Activated CD4-positive, CD25-positive, alpha-beta regulatory T cell (primary cell): ENCODE measurements around the gene MYZAP.
A peak's percentile ranks its signal among the peaks of the same experiment; 100 is the strongest.

Experiments used
- DNase-seq, 4 experiments: peaks; one replicate each; lab custom pipeline; 2025; lab: John Stamatoyannopoulos, UW

Gene MYZAP, protein sequence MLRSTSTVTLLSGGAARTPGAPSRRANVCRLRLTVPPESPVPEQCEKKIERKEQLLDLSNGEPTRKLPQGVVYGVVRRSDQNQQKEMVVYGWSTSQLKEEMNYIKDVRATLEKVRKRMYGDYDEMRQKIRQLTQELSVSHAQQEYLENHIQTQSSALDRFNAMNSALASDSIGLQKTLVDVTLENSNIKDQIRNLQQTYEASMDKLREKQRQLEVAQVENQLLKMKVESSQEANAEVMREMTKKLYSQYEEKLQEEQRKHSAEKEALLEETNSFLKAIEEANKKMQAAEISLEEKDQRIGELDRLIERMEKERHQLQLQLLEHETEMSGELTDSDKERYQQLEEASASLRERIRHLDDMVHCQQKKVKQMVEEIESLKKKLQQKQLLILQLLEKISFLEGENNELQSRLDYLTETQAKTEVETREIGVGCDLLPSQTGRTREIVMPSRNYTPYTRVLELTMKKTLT

DNA sequence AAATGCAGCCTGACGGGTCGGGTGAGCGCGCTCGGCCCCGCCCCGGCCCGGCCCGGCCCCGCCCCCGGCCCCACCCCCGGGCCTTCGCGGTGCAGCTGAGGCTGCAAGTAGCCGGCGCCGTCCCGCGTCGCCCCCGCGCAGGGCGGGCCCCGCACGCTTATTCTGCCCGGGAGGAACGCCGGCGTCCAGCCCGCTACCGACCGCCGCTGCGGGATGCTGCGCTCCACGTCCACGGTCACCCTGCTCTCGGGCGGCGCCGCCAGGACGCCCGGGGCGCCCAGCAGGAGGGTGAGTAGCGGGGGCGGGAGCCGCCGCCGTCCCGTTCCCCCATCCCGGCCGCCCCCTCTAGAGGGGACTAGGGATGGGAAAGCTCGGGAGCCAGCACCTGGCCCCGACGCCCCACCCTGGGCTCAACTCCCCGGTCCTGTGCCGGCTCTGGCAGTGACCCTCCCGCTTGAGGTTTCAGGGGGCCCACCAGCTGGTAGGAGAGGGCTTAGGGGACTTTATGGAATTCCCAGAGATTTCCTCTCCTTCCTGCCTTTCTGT, at the start of gene MYZAP:
TSS of gene MYZAP (plus strand) at position 83 of the 546 bp plus-strand sequence. CDS start at position 214, 131 bp downstream.
- DNase-seq = peak; percentile 13 to 33 (median 18)

- no peak for DNase-seq
Observed at GRCh38 chr15:57542505-57542817, 49.2 kb upstream of the MYZAP start.

- no peak for DNase-seq
Observed at GRCh38 chr15:57544848-57545480, 46.7 kb upstream of the MYZAP start.

GRCh38 chr15:57545995-57546394, 45.7 kb upstream of the MYZAP start:
- no peak for DNase-seq

GRCh38 chr15:57547243-57547755, 44.4 kb upstream of the MYZAP start:
- DNase-seq = no peak

DNA sequence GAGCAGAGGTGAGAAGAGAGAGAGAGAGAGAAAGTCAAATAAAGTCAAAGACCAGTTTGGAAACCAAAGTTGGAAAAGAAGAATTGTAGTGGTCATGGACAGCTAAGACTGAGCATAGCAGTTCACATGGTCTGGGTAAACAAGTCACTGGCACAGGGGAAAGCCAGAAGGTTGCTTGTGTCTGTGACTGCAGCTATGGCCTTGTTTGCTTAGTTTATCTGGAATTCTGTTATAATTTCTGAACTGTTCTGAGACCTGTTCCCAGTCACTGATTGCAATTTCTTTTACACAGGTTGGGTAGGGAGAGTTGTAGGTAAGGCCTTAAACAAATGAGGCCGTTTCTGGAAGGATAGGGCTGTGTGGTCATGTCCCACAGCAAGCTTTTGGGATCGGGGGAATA, 43.4 kb upstream of the MYZAP start:
- no peak for DNase-seq

- DNase-seq = no peak
Observed at GRCh38 chr15:57548835-57549234, 42.9 kb upstream of the MYZAP start.

DNA sequence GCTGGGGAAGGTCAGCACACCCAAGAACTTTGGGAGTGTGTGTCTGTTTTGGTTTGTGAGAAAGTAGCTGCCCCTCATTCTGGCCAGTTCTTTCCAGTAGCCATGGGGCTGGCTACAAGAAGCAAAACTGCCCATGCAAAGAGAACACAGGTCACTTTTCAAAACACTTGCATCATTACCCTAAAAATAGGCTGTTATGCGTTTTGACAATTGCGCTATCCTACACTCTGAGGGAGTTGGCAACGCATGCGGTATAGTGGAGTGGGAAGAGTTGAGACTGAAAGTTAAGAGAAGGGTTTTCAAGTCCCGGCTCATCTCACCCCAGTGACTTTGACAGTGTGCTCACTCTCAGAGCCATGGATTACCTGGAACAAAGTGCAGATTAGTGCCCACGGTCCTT, 41.8 kb upstream of the MYZAP start:
- DNase-seq = no peak

DNA sequence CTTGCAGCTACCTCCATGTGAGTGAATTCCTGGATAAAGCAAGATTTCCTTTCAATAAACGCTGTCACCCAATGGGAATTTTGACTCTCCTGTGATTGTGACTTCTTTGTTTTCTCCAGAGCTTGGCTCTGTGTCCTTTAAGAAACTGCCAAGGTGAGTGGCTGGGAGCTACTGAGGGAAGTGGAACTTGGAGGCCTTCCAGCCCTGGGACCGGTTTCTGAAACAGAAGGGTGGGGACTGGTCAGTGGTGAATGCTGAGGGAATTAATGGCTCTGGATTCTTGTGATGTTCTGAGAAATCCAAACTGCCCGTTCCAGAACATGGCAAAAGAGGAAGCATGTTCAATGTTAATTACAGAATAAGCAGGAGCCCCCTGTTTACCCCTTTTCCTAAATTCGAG, 41.1 kb upstream of the MYZAP start:
- DNase-seq = no peak

DNA sequence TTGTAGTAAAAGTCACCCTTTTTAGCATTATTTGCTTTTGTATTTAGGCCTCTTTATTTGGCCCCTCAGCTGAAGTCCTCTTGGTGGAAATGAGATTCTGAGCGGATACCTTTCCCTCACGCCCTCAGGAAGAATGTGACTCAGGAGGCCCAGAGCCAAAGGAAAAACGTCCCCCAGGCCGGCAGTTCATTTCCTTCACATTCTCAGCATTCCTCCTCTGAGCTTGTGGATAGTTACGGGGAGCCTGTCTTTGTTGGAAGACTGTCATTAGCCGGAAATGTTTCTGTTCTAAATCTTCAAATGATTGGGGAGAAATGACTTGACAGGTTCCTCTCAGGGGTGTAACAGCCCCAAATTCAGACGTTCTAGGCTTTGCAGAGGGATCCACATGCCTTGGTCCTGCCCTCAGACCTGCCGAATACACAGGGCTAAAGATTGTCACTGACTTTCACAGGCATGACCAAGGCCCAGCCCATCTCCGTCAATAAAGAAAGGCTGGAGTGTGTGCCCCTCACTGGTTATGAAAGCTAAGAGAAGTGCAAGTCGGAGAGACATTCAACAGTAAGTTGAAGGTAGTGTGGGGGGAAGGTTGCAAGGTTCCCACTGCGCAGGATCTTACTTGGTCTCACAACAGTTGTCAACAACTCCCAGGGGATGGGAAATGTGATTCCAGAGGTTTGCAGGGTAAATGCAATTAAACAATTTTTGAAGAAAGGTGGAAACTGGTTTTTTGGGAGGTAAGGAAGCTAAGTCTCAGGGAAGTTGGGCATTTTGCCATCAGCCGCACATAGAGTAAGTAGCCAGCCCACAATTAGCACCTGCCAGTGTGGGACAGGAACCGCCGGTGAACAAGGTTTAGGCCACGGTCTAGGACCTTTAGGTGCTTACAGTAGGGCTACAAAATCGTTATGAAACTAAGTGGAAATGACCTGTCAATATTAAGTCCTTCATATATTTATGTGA, 39.7 kb upstream of the MYZAP start:
- DNase-seq = no peak

DNA sequence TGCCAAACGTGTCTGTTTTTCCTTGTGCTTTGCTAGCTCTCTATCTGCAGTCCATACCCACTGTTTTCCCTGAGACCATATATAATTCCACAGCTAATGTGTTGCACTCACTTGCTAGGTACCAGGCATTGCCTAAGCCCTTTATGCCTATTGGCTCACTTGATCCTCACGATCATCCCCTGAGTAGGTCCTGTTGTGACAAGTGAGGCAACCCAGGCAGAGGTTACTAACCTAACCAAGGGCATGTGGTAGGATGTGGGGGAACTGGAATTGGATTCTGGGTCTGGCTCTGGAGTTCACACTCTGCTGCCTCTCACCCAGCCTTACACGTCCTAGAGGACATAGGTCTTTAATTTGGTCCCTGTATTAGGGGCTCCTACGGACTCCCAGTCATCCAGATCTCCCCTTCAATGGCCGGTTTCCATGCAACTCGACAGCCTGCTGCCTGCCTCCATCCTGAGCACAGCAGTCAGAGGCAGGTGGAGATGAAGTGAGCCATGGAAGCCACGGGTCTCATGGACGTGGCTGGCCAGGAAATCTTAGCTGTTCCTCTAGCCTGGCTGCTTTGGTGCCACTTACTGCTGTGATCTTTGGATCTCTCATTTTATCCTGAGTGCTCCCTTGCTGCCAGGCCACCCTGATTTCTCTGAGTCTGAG, 38.9 kb upstream of the MYZAP start:
- no peak for DNase-seq

GRCh38 chr15:57553526-57553925, 38.2 kb upstream of the MYZAP start:
- DNase-seq = no peak

GRCh38 chr15:57554063-57554811, 37.5 kb upstream of the MYZAP start:
- DNase-seq = no peak

DNA sequence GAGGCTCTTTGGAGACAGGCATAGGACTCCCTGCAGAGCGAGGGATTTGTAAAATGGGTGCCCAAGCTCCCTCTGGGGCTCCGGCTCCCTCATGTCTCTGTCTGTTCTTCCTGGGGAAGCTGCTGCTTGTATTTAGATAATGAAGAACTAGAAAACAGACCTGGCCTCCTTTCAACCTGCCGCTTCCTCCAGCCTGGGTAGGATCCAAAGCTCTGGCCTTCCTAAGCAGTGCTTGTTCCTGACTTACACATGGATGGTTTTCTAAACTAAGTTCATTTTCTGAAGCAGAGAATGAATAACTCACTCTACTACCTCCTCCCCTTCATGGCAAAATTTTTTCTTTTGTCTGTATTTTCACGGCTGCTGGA, 36.9 kb upstream of the MYZAP start:
- no peak for DNase-seq

GRCh38 chr15:57555270-57555669, 36.4 kb upstream of the MYZAP start:
- DNase-seq = no peak

DNA sequence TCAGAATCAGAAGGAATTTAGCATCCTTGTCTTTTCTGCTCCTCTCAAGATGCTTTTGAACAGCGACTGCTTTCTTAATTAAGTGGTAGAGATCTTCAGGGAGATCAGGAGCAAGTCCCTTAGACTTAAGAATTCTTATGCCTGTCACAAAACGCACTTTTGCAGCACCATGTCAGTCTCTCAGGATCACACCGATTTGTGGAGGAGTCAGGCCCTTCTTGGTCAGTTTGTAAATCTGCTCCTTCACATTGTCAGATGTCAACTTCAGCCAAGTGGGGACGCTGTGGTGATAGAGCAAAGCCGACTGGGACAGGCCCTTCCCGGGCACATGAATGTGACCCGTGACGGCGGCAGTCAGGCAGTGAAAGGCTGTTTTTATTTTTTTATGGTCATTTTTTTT, 35.7 kb upstream of the MYZAP start:
- no peak for DNase-seq

DNA sequence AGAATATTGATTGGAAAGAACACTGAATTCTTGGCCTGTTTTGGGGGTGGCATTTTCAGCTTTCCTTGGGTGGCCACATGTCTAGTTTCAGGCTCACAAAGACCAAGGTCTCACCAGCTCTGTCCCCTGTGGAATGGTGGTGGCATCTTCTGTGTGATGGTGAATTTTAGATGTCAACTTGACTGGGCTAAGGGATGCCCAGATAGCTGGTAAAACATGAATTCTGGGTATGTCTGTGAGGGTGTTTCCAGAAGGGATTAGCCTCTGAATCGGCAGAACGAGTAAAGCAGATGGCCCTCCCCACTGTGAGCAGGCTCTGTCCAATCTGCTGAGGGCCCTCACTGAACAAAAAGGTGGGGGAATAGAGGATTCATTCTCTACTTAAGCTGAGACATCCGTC, 34.4 kb upstream of the MYZAP start:
- no peak for DNase-seq

GRCh38 chr15:57557810-57558209, 33.9 kb upstream of the MYZAP start:
- DNase-seq = no peak

DNA sequence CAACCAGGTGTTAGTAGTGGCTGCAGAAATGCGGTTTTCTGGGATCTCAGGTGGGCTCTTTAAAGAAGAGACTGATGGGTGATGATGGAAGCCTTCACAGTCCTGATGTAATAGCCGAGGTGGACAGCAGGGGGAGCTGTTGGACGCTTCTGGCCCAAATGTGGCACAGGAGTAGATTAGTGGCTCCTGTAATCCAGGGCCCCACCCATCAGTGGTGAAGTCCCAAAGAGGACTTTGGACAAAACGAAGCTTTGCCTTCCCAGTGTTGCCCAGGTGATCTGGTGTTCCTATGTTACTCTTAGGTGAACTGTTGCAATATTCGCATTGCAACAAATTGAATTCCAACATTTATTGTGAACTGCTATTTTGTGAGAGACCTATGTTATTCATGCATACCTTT, 31.8 kb upstream of the MYZAP start:
- DNase-seq = peak; percentile 17 to 73 (median 52)

DNA sequence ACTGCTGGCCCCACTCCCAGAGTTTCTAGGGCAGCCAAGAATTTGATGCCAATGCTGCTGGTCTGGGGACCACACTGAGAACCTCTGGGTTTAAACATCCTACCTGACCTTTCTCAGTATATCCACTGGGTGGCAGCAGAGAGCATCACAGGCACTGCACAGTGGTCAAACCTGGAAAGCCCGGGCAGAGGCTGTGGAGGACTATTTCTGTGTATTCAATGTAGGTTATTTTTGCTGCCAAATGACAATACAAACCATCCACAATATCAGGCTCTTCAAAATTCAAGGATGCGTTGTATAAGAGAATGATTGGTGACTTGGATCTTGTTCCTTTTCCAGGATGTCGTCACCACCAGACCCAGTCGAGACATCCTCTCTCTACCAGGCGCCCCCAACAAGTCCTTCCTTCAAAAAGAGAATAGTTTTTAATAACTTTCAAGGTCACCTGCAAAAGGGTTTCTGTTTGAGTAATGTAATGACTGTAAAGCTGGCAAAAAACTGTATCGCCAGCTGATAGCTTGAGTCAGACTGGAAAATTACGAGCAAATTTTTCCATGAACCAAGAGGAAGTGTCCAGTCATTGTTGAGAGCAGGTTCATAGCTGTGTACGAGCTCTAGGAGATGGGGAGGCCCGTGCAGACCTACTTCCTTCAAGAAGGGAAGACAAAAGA, 30.5 kb upstream of the MYZAP start:
- DNase-seq = peak; percentile 23 to 42 (median 30)
